Common myeloid progenitor, CD34-positive (primary cell): Measurements from ENCODE around the gene ZBED4.

ENCODE experiments used
- CTCF ChIA-PET: fragments of 350-600 bp; sonication (Branson Sonifier 250); formaldehyde crosslinking; loops from one replicate; lab custom pipeline; 2021; ENCODE audit warnings: antibody characterized with exemption; lab: Charles Lee
- POLR2A ChIA-PET: fragments of 350-600 bp; sonication (Branson Sonifier 250); formaldehyde crosslinking; loops from one replicate; lab custom pipeline; 2021; ENCODE audit warnings: antibody characterized with exemption; lab: Charles Lee
- DNase-seq, 3 donors: peaks; one replicate each; pipeline versions ENCODE4 v3.0.0 to v3.0.0-alpha.2; 2013
- H3K27ac ChIP-seq, 2 experiments: 1 replicate in 1 of 2; 2 replicates in 1 of 2; pipeline ENCODE4 v1.7.0; 2013; ENCODE audit warnings: inconsistent platforms in 2 of 2, low read length in 2 of 2, mild to moderate bottlenecking in 2 of 2, low read depth in 1 of 2, moderate library complexity in 1 of 2; ENCODE audit not compliant: severe bottlenecking in 2 of 2, insufficient read depth in 1 of 2, poor library complexity in 1 of 2
- H3K27me3 ChIP-seq, 5 experiments: replicated peaks in 2 of 5; 1 replicate in 3 of 5; 2 replicates in 2 of 5; pipeline versions ENCODE4 v1.6.1 to v1.7.0; 2013; ENCODE audit warnings: low read length in 4 of 5, mild to moderate bottlenecking in 2 of 5, moderate library complexity in 2 of 5, inconsistent platforms in 1 of 5; ENCODE audit not compliant: insufficient read depth in 5 of 5, control insufficient read depth in 4 of 5
- H3K36me3 ChIP-seq, 4 experiments: 1 replicate in 2 of 4; 2 replicates in 2 of 4; pipeline versions ENCODE4 v1.6.1 to v1.7.0; 2013; ENCODE audit warnings: low read length in 3 of 4, control low read depth in 1 of 4, mild to moderate bottlenecking in 1 of 4; ENCODE audit not compliant: control insufficient read depth in 4 of 4, insufficient read depth in 4 of 4
- H3K4me1 ChIP-seq, 4 experiments: 1 replicate in 3 of 4; 2 replicates in 1 of 4; pipeline versions ENCODE4 v1.6.1 to v1.7.1; 2013; ENCODE audit warnings: low read length in 3 of 4, mild to moderate bottlenecking in 3 of 4, control low read depth in 1 of 4, inconsistent platforms in 1 of 4, moderate library complexity in 1 of 4; ENCODE audit not compliant: control insufficient read depth in 4 of 4, insufficient read depth in 4 of 4; ENCODE audit errors: control extremely low read depth in 1 of 4
- H3K4me3 ChIP-seq, 7 experiments: 1 replicate in 4 of 7; 2 replicates in 3 of 7; pipeline versions ENCODE4 v1.5.1 to v1.7.0; 2013; ENCODE audit warnings: mild to moderate bottlenecking in 7 of 7, low read length in 6 of 7, moderate library complexity in 6 of 7, inconsistent platforms in 2 of 7, low read depth in 2 of 7, control low read depth in 1 of 7; ENCODE audit not compliant: insufficient read depth in 4 of 7, control insufficient read depth in 1 of 7; ENCODE audit errors: extremely low read depth in 1 of 7
- H3K9me3 ChIP-seq, 5 experiments: 1 replicate in 4 of 5; 2 replicates in 1 of 5; pipeline versions ENCODE4 v1.6.1 to v1.7.1; 2013; ENCODE audit warnings: low read length in 4 of 5, mild to moderate bottlenecking in 2 of 5, inconsistent platforms in 1 of 5, low read depth in 1 of 5, moderate library complexity in 1 of 5; ENCODE audit not compliant: control insufficient read depth in 4 of 5, insufficient read depth in 2 of 5; ENCODE audit errors: control extremely low read depth in 1 of 5
- WGBS: methylation state at CpG from one replicate; pipeline ENCODE4 v1.1.5; 2013; ENCODE audit not compliant: insufficient coverage; 5-methylcytosine and 5-hydroxymethylcytosine counted together

ZBED4 gene

GRCh38 chr22:49882519-49883293 is 29.1 kb downstream of the ZBED4 start:
- Histone ChIP-seq H3K9me3 (peaks cover 0 to 12% (median 4%) of the 10 kb centered on the region in 5 experiments), H3K36me3 (peaks cover 12 to 63% (median 44%) of the 10 kb centered on the region in 4 experiments), H3K4me1 (peaks cover 0 to 10% (median 0%) of the 10 kb centered on the region in 4 experiments), H3K27me3 (no peaks in the 10 kb centered on the region), H3K27ac (no peak overlapping the region), H3K4me3 (peak overlapping the region in 1 of 7 experiments; percentile 8)
- ChIA-PET POLR2A (no interaction called here), CTCF (interaction anchor here (1.2 to 1.7 kb wide), 2 partner anchors 14 to 84 kb away, joined by 3 to 5 read pairs; no protein-coding TSS in a partner anchor)
- DNase-seq = no peak
- 97% methylated on average over 17 of the region's 21 CpGs for WGBS

GRCh38 chr22:49883294-49883640 is 29.6 kb downstream of the ZBED4 start:
- DNase-seq = no peak
- Histone ChIP-seq H3K4me3 (no peak overlapping the region), H3K27me3 (no peaks in the 10 kb centered on the region), H3K4me1 (peaks cover 0 to 10% (median 0%) of the 10 kb centered on the region in 4 experiments), H3K36me3 (peaks cover 14 to 62% (median 47%) of the 10 kb centered on the region in 4 experiments), H3K27ac (no peak overlapping the region), H3K9me3 (peaks cover 0 to 11% (median 4%) of the 10 kb centered on the region in 5 experiments)
- POLR2A ChIA-PET = no interaction called here
- 100% methylated on average over 2 of the region's 4 CpGs for WGBS
- CTCF ChIA-PET = interaction anchor here (1.7 kb wide), 1 partner anchor 14 kb away, joined by 5 read pairs; no protein-coding TSS in a partner anchor

GRCh38 chr22:49884075-49884474 is 30.4 kb downstream of the ZBED4 start:
- H3K27me3 ChIP-seq = no peaks in the 10 kb centered on the region
- H3K27ac ChIP-seq = no peak overlapping the region
- DNase-seq = no peak
- H3K4me3 ChIP-seq = no peak overlapping the region
- peaks cover 0 to 16% (median 8%) of the 10 kb centered on the region in 5 experiments for H3K9me3 ChIP-seq
- WGBS = 98% methylated on average over 18 of the region's 20 CpGs
- POLR2A ChIA-PET = no interaction called here
- peaks cover 0 to 10% (median 0%) of the 10 kb centered on the region in 4 experiments for H3K4me1 ChIP-seq
- H3K36me3 ChIP-seq = peaks cover 19 to 67% (median 53%) of the 10 kb centered on the region in 4 experiments
- CTCF ChIA-PET = no interaction called here

GRCh38 chr22:49884503-49885260 is 31.0 kb downstream of the ZBED4 start:
- H3K36me3 ChIP-seq = peaks cover 24 to 73% (median 59%) of the 10 kb centered on the region in 4 experiments
- H3K27me3 ChIP-seq = no peaks in the 10 kb centered on the region
- peak in 1 of 3 donors; percentile 30 for DNase-seq
- H3K4me3 ChIP-seq = no peak overlapping the region
- ChIA-PET POLR2A (interaction anchor here (0.8 kb wide), 1 partner anchor 30 kb away, joined by 3 read pairs; no protein-coding TSS in a partner anchor), CTCF (interaction anchor here (1.0 kb wide), 1 partner anchor 11 kb away, joined by 3 read pairs; no protein-coding TSS in a partner anchor)
- no peak overlapping the region for H3K27ac ChIP-seq
- peaks cover 0 to 21% (median 11%) of the 10 kb centered on the region in 5 experiments for H3K9me3 ChIP-seq
- WGBS = 96% methylated on average over 31 of the region's 31 CpGs
- H3K4me1 ChIP-seq = peaks cover 0 to 10% (median 0%) of the 10 kb centered on the region in 4 experiments

GRCh38 chr22:49885281-49885680 is 31.6 kb downstream of the ZBED4 start:
- DNase-seq = no peak
- ChIA-PET CTCF (interaction anchor here (0.9 to 1.3 kb wide), 3 partner anchors 8 to 26 kb away, joined by 3 to 4 read pairs (median 3); no protein-coding TSS in a partner anchor), POLR2A (interaction anchor here (0.8 kb wide), 1 partner anchor 31 kb away, joined by 3 read pairs; no protein-coding TSS in a partner anchor)
- Histone ChIP-seq H3K4me1 (peaks cover 0 to 6% (median 0%) of the 10 kb centered on the region in 4 experiments), H3K9me3 (peaks cover under 1 to 27% (median 16%) of the 10 kb centered on the region in 5 experiments), H3K27ac (no peak overlapping the region), H3K27me3 (no peaks in the 10 kb centered on the region), H3K4me3 (no peak overlapping the region), H3K36me3 (peaks cover 24 to 79% (median 64%) of the 10 kb centered on the region in 4 experiments)
- 95% methylated on average over 17 of the region's 17 CpGs for WGBS

GRCh38 chr22:49885881-49886280 is 32.2 kb downstream of the ZBED4 start:
- H3K4me1 ChIP-seq = peaks cover 0 to 5% (median 0%) of the 10 kb centered on the region in 4 experiments
- DNase-seq = no peak
- no peaks in the 10 kb centered on the region for H3K27me3 ChIP-seq
- POLR2A ChIA-PET = no interaction called here
- CTCF ChIA-PET = interaction anchor here (0.9 to 1.3 kb wide), 3 partner anchors 9 to 26 kb away, joined by 3 to 4 read pairs (median 3); no protein-coding TSS in a partner anchor
- H3K27ac ChIP-seq = no peak overlapping the region
- peaks cover 3 to 33% (median 22%) of the 10 kb centered on the region in 5 experiments for H3K9me3 ChIP-seq
- H3K4me3 ChIP-seq = no peak overlapping the region
- 97% methylated on average over 35 of the region's 35 CpGs for WGBS
- peaks cover 26 to 85% (median 68%) of the 10 kb centered on the region in 4 experiments for H3K36me3 ChIP-seq
